Urinary bladder (tissue), 4 donors: ENCODE results near the gene CUL5. TPM values are rescaled to one million over a fixed set of nuclear protein-coding genes. Genes with fewer than 3 reads are reported as not detected.

Experiments used
- DNase-seq: peaks from one replicate; pipeline ENCODE4 v3.0.0-alpha.2; 2015; ENCODE audit errors: extremely low spot score
- H3K27ac ChIP-seq: one replicate; pipeline ENCODE4 v1.5.1; 2013; ENCODE audit warnings: low read depth, mild to moderate bottlenecking, moderate library complexity
- H3K36me3 ChIP-seq: one replicate; pipeline ENCODE4 v1.6.1; 2013; ENCODE audit warnings: mild to moderate bottlenecking, moderate library complexity; ENCODE audit not compliant: insufficient read depth
- H3K4me1 ChIP-seq: one replicate; pipeline ENCODE4 v1.6.1; 2013; ENCODE audit warnings: mild to moderate bottlenecking, moderate library complexity; ENCODE audit not compliant: insufficient read depth
- H3K4me3 ChIP-seq: one replicate; pipeline ENCODE4 v1.5.1; 2013; ENCODE audit warnings: low read depth, low read length
- WGBS: extraction: QIAGEN DNeasy Blood & Tissue Kit; methylation state at CpG from one replicate; pipeline ENCODE4 v1.1.7; 2013; 5-methylcytosine and 5-hydroxymethylcytosine counted together
- polyA plus RNA-seq: library from polyadenylated mRNA; stranded (reverse); fragments of 200-250 nt; gene quantifications from one replicate; pipeline ENCODE4 v1.2.3, GENCODE V29; 2013
- total RNA-seq: library from RNA; depleted of rRNA; stranded (reverse); fragments of >200 nt; gene quantifications from one replicate; pipeline ENCODE4 v1.2.3, GENCODE V29; 2014
- donor health status: healthy with polysubstance abuse.
- donor health status: healthy.

Gene CUL5
- total and polyA plus RNA-seq, 2 donors, result 11.8 to 78.5 TPM

GRCh38 chr11:108034952-108035351, 26.3 kb downstream of the CUL5 start:
- peaks cover 2% of the 10 kb centered on the region for H3K36me3 ChIP-seq
- no peak overlapping the region for H3K27ac ChIP-seq
- no peak overlapping the region for H3K4me3 ChIP-seq
- WGBS, result 98% methylated on average over 1 of the region's 1 CpG
- DNase-seq, result no peak
- no peaks in the 10 kb centered on the region for H3K4me1 ChIP-seq

GRCh38 chr11:108035690-108036089, 27.0 kb downstream of the CUL5 start:
- DNase-seq, result no peak
- H3K4me1 ChIP-seq, result no peaks in the 10 kb centered on the region
- no peak overlapping the region for H3K27ac ChIP-seq
- WGBS, result 71% methylated on average over 4 of the region's 4 CpGs
- no peak overlapping the region for H3K4me3 ChIP-seq
- peaks cover 2% of the 10 kb centered on the region for H3K36me3 ChIP-seq

GRCh38 chr11:108037211-108037610, 28.5 kb downstream of the CUL5 start:
- Histone ChIP-seq H3K4me3 (no peak overlapping the region), H3K4me1 (no peaks in the 10 kb centered on the region), H3K27ac (no peak overlapping the region), H3K36me3 (peaks cover 2% of the 10 kb centered on the region)
- WGBS, result 76% methylated on average over 2 of the region's 2 CpGs
- no peak for DNase-seq

GRCh38 chr11:108037636-108038035, 28.9 kb downstream of the CUL5 start:
- Histone ChIP-seq H3K4me3 (no peak overlapping the region), H3K36me3 (peaks cover 2% of the 10 kb centered on the region), H3K4me1 (no peaks in the 10 kb centered on the region), H3K27ac (no peak overlapping the region)
- 62% methylated on average over 6 of the region's 6 CpGs for WGBS
- DNase-seq, result no peak

DNA sequence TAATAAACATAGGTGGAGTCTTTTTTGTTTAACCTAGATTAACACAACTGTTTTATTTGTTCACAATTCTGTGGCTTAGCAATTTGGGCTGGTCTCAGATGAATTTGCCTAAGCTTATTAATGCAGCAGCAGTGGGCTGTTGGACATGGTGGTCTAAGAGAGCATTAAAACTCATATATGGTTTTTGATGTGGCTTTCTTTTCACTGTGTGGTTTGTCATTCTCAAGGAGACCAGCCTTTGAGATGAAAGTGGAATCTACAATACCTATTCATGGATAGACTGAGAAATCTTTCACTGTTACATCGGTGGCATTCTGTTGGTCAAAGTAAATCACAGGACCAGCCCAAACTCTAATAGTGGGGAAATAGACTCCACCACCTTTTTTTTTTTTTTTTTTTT, 39.6 kb downstream of the CUL5 start:
- WGBS, result 96% methylated on average over 1 of the region's 1 CpG
- DNase-seq, result no peak
- no peaks in the 10 kb centered on the region for H3K4me1 ChIP-seq
- no peaks in the 10 kb centered on the region for H3K36me3 ChIP-seq
- no peak overlapping the region for H3K4me3 ChIP-seq
- H3K27ac ChIP-seq, result no peak overlapping the region

DNA sequence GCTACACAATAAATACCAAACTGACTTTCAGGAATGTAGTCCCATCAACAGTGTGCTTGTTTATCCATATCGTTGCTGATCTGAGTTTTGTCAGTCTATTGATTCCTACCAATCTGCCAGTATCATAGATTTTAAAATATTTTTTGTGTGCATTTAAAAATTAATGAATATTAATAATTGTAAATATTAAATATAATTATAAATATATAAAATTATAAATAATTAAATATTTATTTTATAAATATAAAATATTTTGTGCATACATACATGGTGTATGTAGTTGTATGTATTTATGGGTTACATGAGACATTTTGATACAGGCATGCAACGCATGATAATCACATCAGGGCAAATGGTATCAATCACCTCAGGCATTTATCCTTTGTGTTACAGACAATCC, 53.6 kb downstream of the CUL5 start:
- no peak overlapping the region for H3K27ac ChIP-seq
- DNase-seq, result no peak
- no peaks in the 10 kb centered on the region for H3K4me1 ChIP-seq
- peaks cover 3% of the 10 kb centered on the region for H3K36me3 ChIP-seq
- 92% methylated on average over 2 of the region's 2 CpGs for WGBS
- H3K4me3 ChIP-seq, result no peak overlapping the region

DNA sequence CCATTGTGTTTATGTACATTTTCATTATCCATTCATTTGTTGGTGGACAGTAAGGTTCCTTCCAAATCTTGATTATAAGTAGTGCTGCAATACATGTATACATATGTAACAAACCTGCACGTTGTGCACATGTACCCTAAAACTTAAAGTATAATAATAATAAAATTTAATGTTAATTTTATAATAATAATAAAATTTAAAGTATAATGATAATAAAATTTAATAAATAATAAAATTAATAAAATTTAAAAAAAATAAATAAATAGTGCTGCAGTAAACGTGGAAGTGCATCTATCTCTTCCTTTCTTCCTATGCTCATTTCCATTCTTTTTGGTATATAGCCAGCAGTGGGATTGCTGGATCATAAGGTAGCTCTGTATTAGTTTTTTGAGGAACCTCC, 54.7 kb downstream of the CUL5 start:
- 99% methylated on average over 2 of the region's 2 CpGs for WGBS
- Histone ChIP-seq H3K36me3 (peaks cover 3% of the 10 kb centered on the region), H3K27ac (no peak overlapping the region), H3K4me3 (no peak overlapping the region), H3K4me1 (no peaks in the 10 kb centered on the region)
- no peak for DNase-seq

GRCh38 chr11:108069947-108070346, 61.2 kb downstream of the CUL5 start:
- Histone ChIP-seq H3K27ac (no peak overlapping the region), H3K36me3 (no peaks in the 10 kb centered on the region), H3K4me1 (no peaks in the 10 kb centered on the region), H3K4me3 (no peak overlapping the region)
- no peak for DNase-seq

GRCh38 chr11:108084811-108085210, 76.1 kb downstream of the CUL5 start:
- Histone ChIP-seq H3K4me1 (no peaks in the 10 kb centered on the region), H3K4me3 (no peak overlapping the region), H3K27ac (no peak overlapping the region), H3K36me3 (peaks cover 3% of the 10 kb centered on the region)
- 84% methylated on average over 1 of the region's 1 CpG for WGBS
- no peak for DNase-seq

DNA sequence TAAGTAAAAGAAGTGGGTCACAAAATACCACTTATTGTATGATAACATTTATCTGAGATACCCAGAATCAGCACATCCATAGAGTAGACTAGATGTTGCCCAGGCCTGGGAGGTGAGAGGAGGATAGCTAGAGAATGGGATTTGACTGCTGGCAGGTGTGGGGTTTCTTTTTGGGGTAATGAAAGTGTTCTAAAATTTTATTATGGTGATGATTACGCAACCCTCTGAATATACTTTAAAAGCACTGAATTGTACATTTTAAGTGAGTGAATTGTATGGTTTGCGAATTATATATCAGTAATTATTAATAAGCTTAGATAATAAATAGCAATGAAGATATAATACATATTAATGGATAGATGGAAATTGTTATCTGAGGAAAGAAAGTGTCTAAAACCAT, 77.0 kb downstream of the CUL5 start:
- DNase-seq, result no peak
- Histone ChIP-seq H3K4me1 (no peaks in the 10 kb centered on the region), H3K27ac (no peak overlapping the region), H3K4me3 (no peak overlapping the region), H3K36me3 (peaks cover 3% of the 10 kb centered on the region)
- 97% methylated on average over 2 of the region's 2 CpGs for WGBS

- H3K36me3 ChIP-seq, result peaks cover 3% of the 10 kb centered on the region
- WGBS, result 46% methylated on average over 2 of the region's 2 CpGs
Observed at GRCh38 chr11:108092134-108092533, 83.4 kb downstream of the CUL5 start.

GRCh38 chr11:108093128-108093904, 84.6 kb downstream of the CUL5 start:
- WGBS, result 62% methylated on average over 4 of the region's 4 CpGs
- Histone ChIP-seq H3K4me1 (peaks cover 2% of the 10 kb centered on the region), H3K4me3 (no peak overlapping the region), H3K27ac (no peak overlapping the region), H3K36me3 (peaks cover 3% of the 10 kb centered on the region)
- DNase-seq, result no peak

More at GRCh38 chr11:108092134-108092533, 83.4 kb downstream of the CUL5 start:
- no peak for DNase-seq
- Histone ChIP-seq H3K4me3 (no peak overlapping the region), H3K27ac (no peak overlapping the region), H3K4me1 (peaks cover 2% of the 10 kb centered on the region)

- WGBS, result 98% methylated on average over 3 of the region's 3 CpGs
- peaks cover 2% of the 10 kb centered on the region for H3K36me3 ChIP-seq
- DNase-seq, result no peak
Observed at GRCh38 chr11:108097179-108097578, 88.5 kb downstream of the CUL5 start.

GRCh38 chr11:108101090-108101775, 92.5 kb downstream of the CUL5 start:
- Histone ChIP-seq H3K27ac (no peak overlapping the region), H3K4me1 (no peaks in the 10 kb centered on the region), H3K4me3 (no peak overlapping the region), H3K36me3 (peaks cover 2% of the 10 kb centered on the region)
- WGBS, result 92% methylated on average over 1 of the region's 1 CpG
- no peak for DNase-seq

More at GRCh38 chr11:108097179-108097578, 88.5 kb downstream of the CUL5 start:
- Histone ChIP-seq H3K27ac (no peak overlapping the region), H3K4me1 (peaks cover 2% of the 10 kb centered on the region), H3K4me3 (no peak overlapping the region)
